GM12878 (cell line): Measurements from ENCODE around the gene CELF2. TPM values are rescaled to one million over a fixed set of nuclear protein-coding genes. Genes with fewer than 3 reads are reported as not detected.

ENCODE experiments used
- ATAC-seq: fragments of 200-7000 bp; cut with Tn5 transposase; 3 replicates; pipeline ENCODE4 v1.9.1; 2020; ENCODE audit warnings: mild to moderate bottlenecking, moderate library complexity
- BruUV-seq: library from RNA; stranded (reverse); fragments of 400-500 nt; replicated peaks from 2 replicates; lab custom pipeline; 2021; lab: Mats Ljungman, UMichigan
- CTCF ChIA-PET: fragments of 300-600 bp; sonication (Branson Sonifier 250); formaldehyde crosslinking; extraction: SDS; loops from one replicate; lab custom pipeline; 2021; ENCODE audit warnings: inconsistent platforms; lab: Yijun Ruan, JAX
- POLR2A ChIA-PET: fragments of 350-600 bp; formaldehyde crosslinking; extraction: SDS; loops from one replicate; lab custom pipeline; 2021; ENCODE audit warnings: inconsistent platforms; lab: Charles Lee
- RAD21 ChIA-PET: fragments of 300-600 bp; sonication (Branson Sonifier 250); formaldehyde crosslinking; loops from one replicate; lab custom pipeline; 2023; ENCODE audit warnings: antibody characterized with exemption; ENCODE audit not compliant: unreplicated experiment; lab: Charles Lee
- SMC1A ChIA-PET: fragments of 300-600 bp; sonication (Branson Sonifier 250); formaldehyde crosslinking; loops from one replicate; lab custom pipeline; 2023; ENCODE audit not compliant: unreplicated experiment, uncharacterized antibody; lab: Charles Lee
- DNase-seq: peaks from one replicate; pipeline ENCODE4 v3.0.0-alpha.2; 2011; ENCODE audit warnings: low read depth, low spot score
- FAIRE-seq: peaks from 3 replicates; lab custom pipeline; 2011; peaks lifted over from hg19 to GRCh38; lab: Jason Lieb, UNC
- H2AFZ ChIP-seq: 2 replicates; pipeline ENCODE4 v1.6.0; 2011; ENCODE audit warnings: low read depth, low read length, control low read depth; ENCODE audit not compliant: control insufficient read depth
- H3K27ac ChIP-seq: 2 replicates; pipeline ENCODE4 v1.5.1; 2011; ENCODE audit warnings: control low read depth; ENCODE audit not compliant: control insufficient read depth, insufficient read depth
- H3K27me3 ChIP-seq, 2 experiments: replicated peaks in 1 of 2; 2 replicates each; pipeline versions ENCODE4 v1.6.0 to v1.6.1; 2011; ENCODE audit warnings: low read length in 1 of 2; ENCODE audit not compliant: control insufficient read depth in 2 of 2, insufficient read depth in 2 of 2
- H3K36me3 ChIP-seq, 2 experiments: 2 replicates each; pipeline ENCODE4 v1.5.1; 2011; ENCODE audit warnings: low read length in 1 of 2; ENCODE audit not compliant: control insufficient read depth in 2 of 2, insufficient read depth in 2 of 2
- H3K4me1 ChIP-seq: 2 replicates; pipeline ENCODE4 v1.6.1; 2011; ENCODE audit warnings: mild to moderate bottlenecking, low read length, moderate library complexity, mixed read lengths; ENCODE audit not compliant: control insufficient read depth, insufficient read depth
- H3K4me2 ChIP-seq: 2 replicates; pipeline ENCODE4 v1.6.0; 2011; ENCODE audit warnings: control low read depth; ENCODE audit not compliant: control insufficient read depth, insufficient read depth
- H3K4me3 ChIP-seq: fragments of 200-600 bp; sonication (generic); 2 replicates; pipeline ENCODE4 v1.5.1; 2016
- H3K79me2 ChIP-seq: 2 replicates; pipeline ENCODE4 v1.6.0; 2011; ENCODE audit warnings: low read length; ENCODE audit not compliant: control insufficient read depth, insufficient read depth
- H3K9ac ChIP-seq: 2 replicates; pipeline ENCODE4 v1.8.0; 2011; ENCODE audit warnings: low read length, control low read depth, mixed read lengths; ENCODE audit not compliant: control insufficient read depth, insufficient read depth
- H3K9me3 ChIP-seq: replicated peaks from 3 replicates; pipeline ENCODE4 v1.5.1; 2011; ENCODE audit warnings: mild to moderate bottlenecking, low read length; ENCODE audit not compliant: control insufficient read depth, insufficient read depth
- H4K20me1 ChIP-seq: 2 replicates; pipeline ENCODE4 v1.6.0; 2011; ENCODE audit not compliant: control insufficient read depth, insufficient read depth
- BCLAF1 ChIP-seq: fragments of 450-650 bp; IDR thresholded peaks from 2 replicates; pipeline ENCODE4 v1.6.1; 2017; ENCODE audit warnings: antibody characterized with exemption, mild to moderate bottlenecking, moderate library complexity
- ELK1 ChIP-seq: IDR thresholded peaks from 2 replicates; pipeline ENCODE4 v1.6.1; 2012; ENCODE audit warnings: low read depth, low read length, improper control_type of control experiment
- ESRRA ChIP-seq: IDR thresholded peaks from 2 replicates; pipeline ENCODE4 v1.6.1; 2012; ENCODE audit warnings: mild to moderate bottlenecking, low read length, improper control_type of control experiment
- ETV6 ChIP-seq, 2 experiments: fragments of 450-650 bp in 1 of 2; IDR thresholded peaks in 1 of 2; conservative IDR thresholded peaks in 1 of 2; 2 replicates each; pipeline ENCODE4 v1.6.1; 2014; ENCODE audit warnings: antibody characterized with exemption in 1 of 2, borderline replicate concordance in 1 of 2, low read depth in 1 of 2, mild to moderate bottlenecking in 1 of 2, moderate library complexity in 1 of 2
- IKZF1 ChIP-seq: fragments of 450-650 bp; conservative IDR thresholded peaks from 2 replicates; pipeline ENCODE4 v1.6.1; 2017; ENCODE audit warnings: antibody characterized with exemption, mild to moderate bottlenecking
- IRF4 ChIP-seq: IDR thresholded peaks from 2 replicates; pipeline ENCODE4 v1.6.1; 2011; ENCODE audit warnings: low read depth, low read length
- KDM1A ChIP-seq: fragments of 200-600 bp; sonication (generic); IDR thresholded peaks from 2 replicates; pipeline ENCODE4 v1.6.1; 2016; ENCODE audit warnings: borderline replicate concordance
- MEF2A ChIP-seq: IDR thresholded peaks from 2 replicates; pipeline ENCODE4 v1.6.1; 2011; ENCODE audit warnings: low read depth, mild to moderate bottlenecking, low read length, moderate library complexity; ENCODE audit not compliant: insufficient read depth
- MYB ChIP-seq: fragments of 150-350 bp; IDR thresholded peaks from 2 replicates; pipeline ENCODE4 v1.6.1; 2014; ENCODE audit warnings: mild to moderate bottlenecking, low read depth, low read length, borderline replicate concordance
- NFYA ChIP-seq: IDR thresholded peaks from 2 replicates; pipeline ENCODE4 v1.6.1; 2011; ENCODE audit warnings: low read depth, mild to moderate bottlenecking, low read length, improper control_type of control experiment, borderline replicate concordance
- PML ChIP-seq: IDR thresholded peaks from 2 replicates; pipeline ENCODE4 v1.6.1; 2012; ENCODE audit warnings: low read length, inconsistent platforms
- POLR2A ChIP-seq: IDR thresholded peaks from 2 replicates; pipeline ENCODE4 v1.6.1; 2011; ENCODE audit warnings: low read depth, mild to moderate bottlenecking, low read length
- POLR2AphosphoS2 ChIP-seq: IDR thresholded peaks from 2 replicates; pipeline ENCODE4 v1.6.1; 2011; ENCODE audit warnings: low read depth, mild to moderate bottlenecking, low read length, improper control_type of control experiment, moderate library complexity
- RFX5 ChIP-seq: IDR thresholded peaks from 2 replicates; pipeline ENCODE4 v1.6.1; 2011; ENCODE audit warnings: low read depth, low read length, improper control_type of control experiment
- TAF1 ChIP-seq: IDR thresholded peaks from 2 replicates; pipeline ENCODE4 v1.6.1; 2011; ENCODE audit warnings: mild to moderate bottlenecking, low read depth, low read length, borderline replicate concordance
- WRNIP1 ChIP-seq: IDR thresholded peaks from 2 replicates; pipeline ENCODE4 v1.6.1; 2011; ENCODE audit warnings: low read depth, low read length, improper control_type of control experiment, borderline replicate concordance
- YY1 ChIP-seq: IDR thresholded peaks from 2 replicates; pipeline ENCODE4 v1.6.1; 2011; ENCODE audit warnings: low read depth, mild to moderate bottlenecking, low read length
- ZNF207 ChIP-seq: fragments of 450-650 bp; IDR thresholded peaks from 2 replicates; pipeline ENCODE4 v1.6.1; 2014; ENCODE audit warnings: antibody characterized with exemption, mild to moderate bottlenecking, borderline replicate concordance
- ZNF24 ChIP-seq: fragments of 450-650 bp; IDR thresholded peaks from 2 replicates; pipeline ENCODE4 v1.6.1; 2017; ENCODE audit warnings: antibody characterized with exemption, mild to moderate bottlenecking
- WGBS: methylation state at CpG from one replicate; pipeline ENCODE4 v1.1.6; 2016; ENCODE audit warnings: low lambda C conversion rate; ENCODE audit not compliant: insufficient replicate concordance, insufficient coverage; ENCODE audit errors: missing lambda C conversion rate; 5-methylcytosine and 5-hydroxymethylcytosine counted together
- in situ Hi-C: fragments of 300-500 bp; cut with MboI; formaldehyde crosslinking; loops from 9 replicates; pipeline ENCODE4 v1.14.3; 2018; ENCODE audit warnings: mixed read lengths
- intact Hi-C: fragments of 100-400 bp; cut with micrococcal nuclease; formaldehyde crosslinking; loops from one replicate; pipeline ENCODE4 v1.14.2; 2022; ENCODE audit not compliant: unreplicated experiment
- polyA plus RNA-seq, 11 experiments: library from polyadenylated mRNA; depleted of rRNA in 4 of 11; unstranded in 6 of 11; stranded (reverse) in 5 of 11; fragments of >200 nt; fragmentation: Nextera tagmentation in 4 of 11; fragmentation: Illumina TruSeq in 1 of 11; extraction: Ambion mirVana in 4 of 11; extraction: Trizol in 1 of 11; gene quantifications; 1 replicate in 1 of 11; 2 replicates in 10 of 11; pipeline versions ENCODE4 v1.2.1 to v1.2.3, GENCODE V29; 2011 to 2016; ENCODE audit warnings: inconsistent platforms in 2 of 11, missing spikeins in 2 of 11, low read depth in 1 of 11
- total RNA-seq, 4 experiments: library from RNA; depleted of rRNA in 3 of 4; stranded (reverse); fragments of >200 nt in 3 of 4; fragmentation: Illumina TruSeq in 1 of 4; extraction: Trizol in 1 of 4; gene quantifications; 2 replicates each; pipeline versions ENCODE4 v1.2.1 to v1.2.3, GENCODE V29; 2013 to 2021

The CELF2 gene
- total and polyA plus RNA-seq, 10 of the 15 experiments (the other 5 are each of a cell fraction or from before 2014, with no cell fraction given): 20.8 to 129 (median 86.3) TPM

- TF ChIP-seq ELK1: no peak
- no peak; the same call in none of the 2 replicates for TF ChIP-seq POLR2AphosphoS2
- no peak for TF ChIP-seq BCLAF1
- TF ChIP-seq POLR2A: peak; percentile 54
- peak; percentile 47; the same call in 1 of the 2 replicates for TF ChIP-seq ZNF24
- no peak for TF ChIP-seq KDM1A
Observed at GRCh38 chr10:11179516-11180105, 161.9 kb downstream of the CELF2 start (continued).

- in situ Hi-C loops: no loop called here
- ATAC-seq: peak; percentile 8
- no peaks in the 10 kb centered on the region for H3K27me3 ChIP-seq
- POLR2A ChIA-PET: interaction anchor here (0.6 to 8.7 kb wide), 7 partner anchors 9 to 77 kb away, joined by 3 to 130 read pairs (median 8); no protein-coding TSS in a partner anchor
- RAD21 ChIA-PET: interaction anchor here (1.1 to 8.5 kb wide), 9 partner anchors 10 to 91 kb away, joined by 3 to 212 read pairs (median 23); no protein-coding TSS in a partner anchor
- H3K9ac ChIP-seq: peak overlapping the region; percentile 78
- FAIRE-seq: no peak
- H3K36me3 ChIP-seq: peaks cover 20 to 50% of the 10 kb centered on the region in 2 experiments
- BruUV-seq: no TSS peak
- CTCF ChIA-PET: interaction anchor here (1.7 to 13.9 kb wide), 7 partner anchors 16 to 90 kb away, joined by 4 to 114 read pairs (median 26); no protein-coding TSS in a partner anchor
- H3K27ac ChIP-seq: peak overlapping the region; percentile 95
- WGBS: 3% methylated on average over 14 of the region's 14 CpGs
- DNase-seq: no peak
- no peak overlapping the region for H2AFZ ChIP-seq
- SMC1A ChIA-PET: interaction anchor here (1.1 to 18.3 kb wide), 15 partner anchors 9 to 90 kb away, joined by 3 to 417 read pairs (median 10); no protein-coding TSS in a partner anchor
- intact Hi-C loops: no loop called here
- no peaks in the 10 kb centered on the region; the same call in 1 of the 2 replicates for H4K20me1 ChIP-seq
- H3K4me3 ChIP-seq: peak overlapping the region; percentile 57
- H3K4me2 ChIP-seq: peak overlapping the region; percentile 98
- peaks cover 21% of the 10 kb centered on the region for H3K9me3 ChIP-seq
- H3K4me1 ChIP-seq: peaks cover 62% of the 10 kb centered on the region
- peaks cover 100% of the 10 kb centered on the region for H3K79me2 ChIP-seq
- TF ChIP-seq YY1 (0 out of 2 replicates have a peak, but pooled peaks have one; percentile 6), NFYA (no peak), TAF1 (no peak), MEF2A (no peak), IKZF1 (0 out of 2 replicates have a peak, but pooled peaks have one; percentile 18), ETV6 (conservative IDR thresholded peaks at IDR 0.05 in 1 of 2, IDR thresholded peaks at IDR 0.05 in 1 of 2; ENCODE audit: borderline replicate concordance in 1 of 2, low read depth in 1 of 2) (0 out of 4 replicates have a peak, but pooled peaks of 1 of the 2 experiments have one; percentile 41), PML (no peak), MYB (no peak), WRNIP1 (0 out of 2 replicates have a peak, but pooled peaks have one; percentile 29), IRF4 (peak; percentile 38; the same call in 1 of the 2 replicates), RFX5 (no peak), ZNF207 (no peak), ESRRA (no peak), POLR2A (peak; percentile 82)
Observed at GRCh38 chr10:11180228-11180627, 162.6 kb downstream of the CELF2 start.
